DND-41 (cell line): ENCODE results near the gene RGS7.
"Not testable (repeated sequence)": the region's sequence is repeated elsewhere in the genome, so short reads cannot be mapped to it uniquely, and the experiment has no call there.

Experiments
- ATAC-seq: fragments of 200-7000 bp; cut with Tn5 transposase; 3 replicates; pipeline ENCODE4 v1.9.1; 2021; ENCODE audit warnings: low read depth; ENCODE audit not compliant: insufficient read depth
- DNase-seq: peaks from one replicate; pipeline ENCODE4 v3.0.0-alpha.2; 2020
- H2AFZ ChIP-seq: 2 replicates; pipeline ENCODE4 v1.6.0; 2012; ENCODE audit warnings: low read depth, low read length
- H3K27ac ChIP-seq: 2 replicates; pipeline ENCODE4 v1.5.1; 2012; ENCODE audit warnings: low read length, inconsistent platforms
- H3K27me3 ChIP-seq: fragments of 200-600 bp; sonication (generic); 2 replicates; pipeline ENCODE4 v1.6.0; 2012; ENCODE audit warnings: low read length, mild to moderate bottlenecking, inconsistent platforms; ENCODE audit not compliant: insufficient read depth, poor library complexity
- H3K36me3 ChIP-seq: 2 replicates; pipeline ENCODE4 v1.5.1; 2012; ENCODE audit warnings: low read length, inconsistent platforms; ENCODE audit not compliant: insufficient read depth
- H3K4me1 ChIP-seq: 2 replicates; pipeline ENCODE4 v1.5.1; 2012; ENCODE audit warnings: mild to moderate bottlenecking, low read length; ENCODE audit not compliant: insufficient read depth
- H3K4me2 ChIP-seq: 2 replicates; pipeline ENCODE4 v1.6.0; 2012; ENCODE audit warnings: mild to moderate bottlenecking, moderate library complexity, low read length, inconsistent platforms; ENCODE audit not compliant: insufficient read depth
- H3K4me3 ChIP-seq, 2 experiments: fragments of 200-600 bp in 1 of 2; shearing (Covaris generic) in 1 of 2; 2 replicates each; pipeline ENCODE4 v1.5.1; 2012 to 2016; ENCODE audit warnings: inconsistent platforms in 2 of 2, low read length in 2 of 2, mild to moderate bottlenecking in 2 of 2, low read depth in 1 of 2, moderate library complexity in 1 of 2
- H3K79me2 ChIP-seq: 2 replicates; pipeline ENCODE4 v1.6.0; 2012; ENCODE audit warnings: low read length, inconsistent platforms; ENCODE audit not compliant: insufficient read depth
- H3K9ac ChIP-seq: 2 replicates; pipeline ENCODE4 v1.6.0; 2012; ENCODE audit warnings: low read depth, mild to moderate bottlenecking, inconsistent platforms, low read length, moderate library complexity
- H3K9me3 ChIP-seq: 2 replicates; pipeline ENCODE4 v1.5.1; 2012; ENCODE audit warnings: low read length, moderate library complexity, mild to moderate bottlenecking, inconsistent platforms; ENCODE audit not compliant: insufficient read depth, severe bottlenecking
- H4K20me1 ChIP-seq: 2 replicates; pipeline ENCODE4 v1.6.0; 2012; ENCODE audit warnings: low read length; ENCODE audit not compliant: insufficient read depth
- CTCF ChIP-seq: IDR thresholded peaks from 2 replicates; pipeline ENCODE4 v1.5.1; 2012; ENCODE audit warnings: borderline replicate concordance, low read length, moderate library complexity, mild to moderate bottlenecking; ENCODE audit not compliant: poor library complexity, severe bottlenecking; ENCODE audit errors: extremely low read depth
- EZH2 ChIP-seq: IDR thresholded peaks from 3 replicates; pipeline ENCODE4 v1.6.1; 2012; ENCODE audit warnings: borderline replicate concordance, low read depth, mild to moderate bottlenecking, moderate library complexity, low read length, inconsistent platforms; ENCODE audit not compliant: severe bottlenecking

Gene RGS7

GRCh38 chr1:241299347-241299746, 57.7 kb downstream of the RGS7 start:
- DNase-seq: no peak
- H2AFZ ChIP-seq: no peak overlapping the region
- H3K9ac ChIP-seq: no peak overlapping the region
- no peak for TF ChIP-seq EZH2
- TF ChIP-seq CTCF: no peak
- H3K9me3 ChIP-seq: peaks cover 6% of the 10 kb centered on the region
- H4K20me1 ChIP-seq: no peaks in the 10 kb centered on the region
- H3K4me3 ChIP-seq: no peak overlapping the region
- H3K27me3 ChIP-seq: no peaks in the 10 kb centered on the region
- ATAC-seq: no peak
- no peaks in the 10 kb centered on the region for H3K36me3 ChIP-seq
- no peaks in the 10 kb centered on the region for H3K4me1 ChIP-seq
- no peaks in the 10 kb centered on the region for H3K79me2 ChIP-seq
- H3K4me2 ChIP-seq: no peak overlapping the region
- H3K27ac ChIP-seq: no peak overlapping the region

- no peak overlapping the region for H3K27ac ChIP-seq
- no peak overlapping the region for H3K4me2 ChIP-seq
- no peak overlapping the region for H2AFZ ChIP-seq
- no peaks in the 10 kb centered on the region for H3K27me3 ChIP-seq
- no peaks in the 10 kb centered on the region for H3K36me3 ChIP-seq
- DNase-seq (no peak), ATAC-seq (no peak)
- TF ChIP-seq CTCF (no peak), EZH2 (no peak)
- H3K9me3 ChIP-seq: no peaks in the 10 kb centered on the region
- H3K4me1 ChIP-seq: no peaks in the 10 kb centered on the region
- H3K79me2 ChIP-seq: no peaks in the 10 kb centered on the region
- no peak overlapping the region for H3K4me3 ChIP-seq
- no peaks in the 10 kb centered on the region for H4K20me1 ChIP-seq
- no peak overlapping the region for H3K9ac ChIP-seq
Observed at GRCh38 chr1:241292973-241293372, 64.0 kb downstream of the RGS7 start.

GRCh38 chr1:241291548-241291947, 65.5 kb downstream of the RGS7 start:
- H2AFZ ChIP-seq, H3K9me3 ChIP-seq, H3K4me1 ChIP-seq, H4K20me1 ChIP-seq, ATAC-seq, H3K36me3 ChIP-seq, H3K27ac ChIP-seq, H3K79me2 ChIP-seq, H3K4me2 ChIP-seq, H3K27me3 ChIP-seq, H3K4me3 ChIP-seq, H3K9ac ChIP-seq, DNase-seq: not testable (repeated sequence)

GRCh38 chr1:241286486-241286885, 70.5 kb downstream of the RGS7 start:
- Histone ChIP-seq H3K9ac (no peak overlapping the region), H3K4me3 (no peak overlapping the region), H3K79me2 (no peaks in the 10 kb centered on the region), H3K27ac (no peak overlapping the region), H3K9me3 (peaks cover 4% of the 10 kb centered on the region), H4K20me1 (no peaks in the 10 kb centered on the region), H3K27me3 (no peaks in the 10 kb centered on the region), H3K36me3 (no peaks in the 10 kb centered on the region), H3K4me1 (no peaks in the 10 kb centered on the region), H2AFZ (no peak overlapping the region), H3K4me2 (no peak overlapping the region)
- ATAC-seq (no peak), DNase-seq (no peak)
- TF ChIP-seq CTCF (no peak), EZH2 (no peak)
